ENCODE measurements around the gene LENEP.

Gene LENEP

DNA sequence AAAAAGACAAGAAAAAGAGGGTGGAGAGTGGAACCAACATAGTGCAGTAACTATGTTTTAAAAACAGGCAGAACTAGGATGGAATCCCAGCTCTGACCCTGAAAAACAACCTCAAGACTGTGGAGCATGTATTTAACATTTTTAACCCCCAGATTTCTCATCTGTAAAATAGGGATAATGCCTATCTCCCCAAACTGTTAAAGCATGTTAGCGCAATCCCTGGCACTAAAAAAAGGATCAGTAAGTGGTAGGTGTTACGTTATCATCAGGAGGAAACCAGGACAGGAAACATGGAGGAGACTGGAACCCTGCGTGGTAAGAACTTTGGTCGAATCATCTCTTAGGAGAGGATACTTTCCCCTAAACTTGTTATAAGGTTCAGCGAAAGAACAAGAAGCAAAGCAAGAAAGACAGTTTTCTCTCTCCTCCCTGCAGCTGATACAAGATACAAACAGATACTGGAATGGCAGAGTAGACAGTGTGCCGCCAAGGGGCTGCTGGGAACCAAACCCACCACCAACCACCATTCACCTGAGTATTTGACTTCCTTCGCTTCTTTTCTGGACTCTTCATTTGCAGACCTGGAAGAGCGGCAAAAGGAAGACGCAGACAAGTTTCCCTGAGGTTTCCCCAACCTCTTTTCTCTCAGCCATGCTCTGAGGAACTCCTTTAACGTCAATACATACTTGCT, 32.8 kb upstream of the LENEP start:
- no peak for DNase-seq (ENCODE audit: extremely low read depth in 1 of 2, low read depth in 1 of 2)

DNA sequence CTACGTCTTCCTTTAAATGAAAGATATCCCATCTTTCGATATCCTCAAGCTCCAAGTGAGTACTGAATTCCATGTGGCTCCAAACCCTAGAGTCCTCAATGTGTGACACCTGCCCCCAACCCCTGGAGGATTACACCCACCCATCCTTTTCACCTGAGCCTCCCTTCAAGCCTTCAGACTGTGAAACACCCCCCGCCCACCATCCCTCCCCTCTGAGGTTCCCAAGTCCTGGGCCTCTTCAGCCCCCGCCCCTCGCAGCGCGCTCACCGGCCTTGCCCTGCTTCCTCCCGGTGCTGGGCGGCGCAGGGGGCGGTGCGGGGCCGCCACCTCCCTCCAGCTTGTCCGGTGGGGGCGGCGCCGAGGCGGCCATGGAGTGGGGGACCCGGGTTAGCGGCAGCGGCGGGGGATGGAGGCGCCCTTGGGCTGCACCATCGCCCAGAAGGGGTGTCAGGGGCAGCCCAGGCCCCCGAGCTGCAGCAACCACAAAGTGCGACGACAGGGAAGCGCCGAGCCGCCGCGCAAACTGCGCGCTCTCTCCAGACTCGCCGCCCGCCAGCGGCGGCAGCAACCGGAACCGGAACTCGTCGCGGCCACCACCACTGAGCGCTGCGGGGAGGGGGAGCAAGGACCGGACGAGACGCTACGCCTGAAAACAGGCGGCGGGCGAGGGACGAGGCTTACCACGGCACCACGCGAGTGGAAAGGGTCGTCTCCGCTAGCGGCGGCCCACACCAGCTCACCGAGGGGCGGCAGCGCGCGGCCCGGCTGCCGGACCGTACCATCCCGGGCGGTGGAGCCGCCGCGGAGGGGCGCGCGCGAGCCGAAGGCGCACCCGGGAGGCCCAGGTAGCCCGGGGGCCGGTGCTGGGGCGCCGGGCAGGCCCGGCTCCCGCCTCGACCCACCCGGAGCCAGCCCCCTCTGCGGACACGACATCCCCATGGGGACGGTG, 31.9 kb upstream of the LENEP start, which contains the start of gene PYGO2:
Gene PYGO2 (minus strand): TSS at position 576 of the 949 bp plus-strand sequence. CDS start 206 bp downstream, at position 370.
- DNase-seq (ENCODE audit: extremely low read depth in 1 of 2, low read depth in 1 of 2), result peak; percentile 68 to 82

DNA sequence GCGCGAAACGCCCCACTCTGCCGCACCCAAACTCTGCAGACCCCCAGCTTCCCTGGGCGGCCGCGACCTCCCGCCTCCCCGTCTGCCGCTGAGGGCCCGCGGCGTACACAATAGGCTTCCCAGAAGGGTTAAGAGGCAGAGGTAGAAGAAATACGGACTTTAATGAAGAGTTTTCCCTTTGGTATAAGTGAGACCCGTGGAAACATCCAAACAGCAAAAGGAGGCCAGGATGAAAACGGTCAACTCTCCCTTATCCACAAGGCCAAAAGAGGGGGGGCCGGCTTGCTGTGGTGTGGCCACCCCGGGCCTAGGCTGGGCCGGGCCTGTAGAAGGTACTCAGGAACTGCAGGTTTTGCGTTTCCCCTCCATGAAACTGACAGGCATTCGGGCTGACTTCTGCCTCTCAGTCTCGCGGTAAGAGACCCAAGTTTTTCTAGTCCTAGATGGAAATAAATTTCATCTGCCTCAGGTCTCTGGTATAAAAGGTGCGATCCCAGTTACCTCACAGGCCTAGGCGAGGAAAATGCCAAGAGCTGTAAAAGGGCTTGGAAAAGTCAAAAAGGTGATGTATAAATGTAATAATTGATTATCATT, 31.1 kb upstream of the LENEP start:
- DNase-seq (ENCODE audit: extremely low read depth in 1 of 2, low read depth in 1 of 2), result no peak

- no peak for DNase-seq (ENCODE audit: extremely low read depth in 1 of 2, low read depth in 1 of 2)
Observed at GRCh38 chr1:154962795-154963330, 30.5 kb upstream of the LENEP start.

- no peak for DNase-seq (ENCODE audit: extremely low read depth in 1 of 2, low read depth in 1 of 2)
Observed at GRCh38 chr1:154963643-154964042, 29.7 kb upstream of the LENEP start.

DNA sequence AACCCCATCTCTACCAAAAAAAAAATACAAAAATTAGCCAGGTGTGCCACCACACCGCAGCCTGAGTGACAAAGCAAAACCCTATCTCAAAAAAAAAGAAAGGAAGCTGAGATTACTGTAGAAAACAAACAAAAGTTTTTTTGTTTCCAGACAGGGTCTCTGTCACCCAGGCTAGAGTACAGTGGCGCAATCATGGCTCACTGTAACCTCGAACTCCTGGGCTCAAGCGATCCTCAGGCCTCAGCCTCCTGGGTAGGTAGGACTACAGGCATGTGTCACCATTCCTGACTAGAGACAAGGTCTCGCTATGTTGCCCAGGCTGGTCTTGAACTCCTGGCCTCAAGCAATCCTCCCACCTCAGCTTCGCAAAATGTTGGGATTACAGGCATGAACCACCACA, 29.0 kb upstream of the LENEP start:
- no peak for DNase-seq (ENCODE audit: extremely low read depth in 1 of 2, low read depth in 1 of 2)

DNA sequence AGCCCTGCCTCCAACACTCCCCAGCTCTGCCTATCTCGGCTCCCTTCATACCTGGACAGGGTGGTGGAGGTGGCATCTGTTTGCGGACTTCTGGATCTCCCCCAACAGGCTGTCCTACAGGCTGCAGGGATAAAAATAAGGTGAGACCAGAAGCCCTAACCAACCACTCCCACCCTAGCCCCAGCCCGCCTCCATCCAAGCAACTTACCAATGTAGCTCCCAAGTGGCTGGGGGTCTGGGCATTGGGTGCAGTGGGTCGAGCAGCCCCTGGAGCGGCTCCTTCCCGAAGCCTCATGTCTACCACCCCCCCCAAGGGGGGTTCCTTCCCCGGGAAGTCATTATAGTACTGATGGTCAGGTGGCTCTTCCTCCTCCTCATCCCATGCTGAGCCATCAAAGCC, 27.3 kb upstream of the LENEP start:
- no peak for DNase-seq (ENCODE audit: extremely low read depth in 1 of 2, low read depth in 1 of 2)

DNA sequence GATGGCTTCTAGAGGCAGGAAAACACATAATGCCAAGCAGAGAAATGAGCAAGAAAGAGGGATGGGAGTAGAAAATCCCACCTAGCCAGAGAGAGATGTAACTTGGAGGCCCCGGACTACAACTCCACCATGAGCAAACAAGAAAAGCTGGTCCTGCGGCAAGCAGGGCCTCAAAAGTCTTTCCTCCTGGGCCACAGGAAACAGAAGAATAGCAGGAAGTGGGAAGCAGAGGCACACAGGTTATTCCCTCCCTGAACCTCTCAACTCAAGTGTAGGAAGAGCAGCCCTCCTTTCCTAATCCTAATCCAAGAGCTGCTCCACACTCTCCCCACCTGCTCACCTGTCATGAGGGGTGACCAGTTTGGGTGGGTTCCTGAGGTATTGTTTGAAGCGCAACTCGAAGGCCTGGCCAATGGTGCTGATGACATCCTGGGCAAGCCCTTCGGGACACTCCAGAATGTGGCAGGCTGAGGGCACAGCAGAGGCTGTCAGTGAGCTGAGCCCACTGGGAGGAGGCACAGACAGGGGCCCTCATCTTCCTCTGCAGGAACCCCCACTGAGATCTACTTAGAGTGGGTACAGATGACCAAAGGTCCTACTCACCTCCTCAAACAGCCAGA, 25.9 kb upstream of the LENEP start:
- DNase-seq (ENCODE audit: extremely low read depth in 1 of 2, low read depth in 1 of 2), result no peak

DNA sequence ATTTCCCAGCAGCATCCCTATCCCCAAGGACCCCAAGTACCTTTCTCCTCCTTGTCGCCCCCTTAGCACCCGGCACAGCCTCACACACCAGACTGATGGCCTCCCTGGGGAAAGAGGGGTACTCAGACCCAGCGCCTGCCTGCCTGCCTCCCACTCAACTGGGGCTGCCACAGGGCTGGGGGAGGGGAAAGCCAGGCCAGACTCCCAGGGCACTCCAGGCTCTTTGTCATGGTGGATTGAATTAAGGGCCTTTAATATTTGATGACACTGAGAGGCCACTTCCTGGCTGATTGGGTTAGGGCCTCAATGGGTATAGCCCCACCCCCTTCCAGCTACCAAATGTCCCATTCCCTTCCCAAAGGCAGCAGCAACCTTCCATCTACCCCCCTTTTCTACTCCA, 24.7 kb upstream of the LENEP start:
- no peak for DNase-seq (ENCODE audit: extremely low read depth in 1 of 2, low read depth in 1 of 2)

GRCh38 chr1:154969246-154969645, 24.1 kb upstream of the LENEP start:
- DNase-seq (ENCODE audit: extremely low read depth in 1 of 2, low read depth in 1 of 2), result no peak

- DNase-seq (ENCODE audit: extremely low read depth in 1 of 2, low read depth in 1 of 2), result no peak
Observed at GRCh38 chr1:154969860-154970452, 23.4 kb upstream of the LENEP start.

- DNase-seq (ENCODE audit: extremely low read depth in 1 of 2, low read depth in 1 of 2), result peak in 1 of 2 donors; percentile 41
Observed at GRCh38 chr1:154970631-154971340, 22.6 kb upstream of the LENEP start, which contains the start of gene SHC1. SHC1 (minus strand) TSS chr1:154970747; CDS start chr1:154970526, 221 bp downstream.

- no peak for DNase-seq (ENCODE audit: extremely low read depth in 1 of 2, low read depth in 1 of 2)
Observed at GRCh38 chr1:154971341-154971998, 21.9 kb upstream of the LENEP start.

GRCh38 chr1:154972213-154972516, 21.2 kb upstream of the LENEP start:
- no peak for DNase-seq (ENCODE audit: extremely low read depth in 1 of 2, low read depth in 1 of 2)

GRCh38 chr1:154972517-154973343, 20.7 kb upstream of the LENEP start:
- DNase-seq (ENCODE audit: extremely low read depth in 1 of 2, low read depth in 1 of 2), result no peak

DNA sequence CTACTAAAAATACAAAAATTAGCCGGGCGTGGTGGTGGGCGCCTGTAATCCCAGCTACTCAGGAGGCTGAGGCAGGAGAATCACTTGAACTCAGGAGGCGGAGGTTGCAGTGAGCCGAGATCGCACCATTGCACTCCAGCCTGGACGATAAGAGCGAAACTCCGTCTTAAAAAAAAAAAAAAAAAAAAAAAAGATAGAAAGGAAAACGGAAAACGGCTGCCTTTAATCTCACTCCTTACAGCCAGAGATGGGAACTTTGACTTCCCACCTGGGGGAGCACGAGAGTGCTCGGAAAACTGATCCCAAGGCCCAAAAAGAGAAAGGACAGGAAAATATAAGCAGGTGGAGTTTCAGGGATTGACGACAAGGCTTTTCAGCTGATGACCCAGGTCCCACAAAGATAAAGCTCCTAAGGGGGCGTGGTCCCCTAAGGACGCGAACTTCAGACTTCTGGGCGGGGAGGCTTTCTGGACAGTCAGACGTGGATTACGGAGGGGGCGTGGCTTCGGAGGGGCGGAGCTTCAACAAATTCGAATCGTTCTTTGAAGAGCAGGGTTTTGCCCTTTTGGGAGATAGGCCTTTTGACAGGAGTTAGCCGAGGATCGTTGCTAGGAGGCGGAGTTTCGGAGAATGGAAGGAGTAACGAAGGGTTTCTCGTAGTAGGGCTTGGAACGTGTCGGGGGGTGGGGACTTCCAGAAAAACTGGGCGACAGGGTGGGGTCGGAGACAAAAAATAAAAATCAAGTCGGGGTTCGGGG, 19.9 kb upstream of the LENEP start:
- peak; percentile 84 to 94 for DNase-seq (ENCODE audit: extremely low read depth in 1 of 2, low read depth in 1 of 2)

GRCh38 chr1:154974102-154974807, 19.1 kb upstream of the LENEP start, which contains the start of gene CKS1B:
CKS1B (plus strand) TSS chr1:154974681; CDS start chr1:154974746, 65 bp downstream.
- DNase-seq (ENCODE audit: extremely low read depth in 1 of 2, low read depth in 1 of 2), result peak; percentile 88 to 93

Data from stimulated activated CD8-positive, alpha-beta memory T cell treated with anti-CD3 and anti-CD28 coated beads, Interleukin-7, amount 100 ng/mL, for 48 hours (primary cell).